Erythroblast (primary cell): ENCODE data around the gene FAM83B.

Source experiments
- DNase-seq, 2 experiments: peaks; one replicate each; lab custom pipeline; 2025; lab: John Stamatoyannopoulos, UW
- GATA1 ChIP-seq: IDR thresholded peaks from 2 replicates; pipeline ENCODE4 v1.6.1; 2011; ENCODE audit warnings: low read depth, mild to moderate bottlenecking, control low read depth, low read length, moderate library complexity
- POLR2A ChIP-seq: IDR thresholded peaks from 2 replicates; pipeline ENCODE4 v1.6.1; 2011; ENCODE audit warnings: mild to moderate bottlenecking, low read length

The FAM83B gene

DNA sequence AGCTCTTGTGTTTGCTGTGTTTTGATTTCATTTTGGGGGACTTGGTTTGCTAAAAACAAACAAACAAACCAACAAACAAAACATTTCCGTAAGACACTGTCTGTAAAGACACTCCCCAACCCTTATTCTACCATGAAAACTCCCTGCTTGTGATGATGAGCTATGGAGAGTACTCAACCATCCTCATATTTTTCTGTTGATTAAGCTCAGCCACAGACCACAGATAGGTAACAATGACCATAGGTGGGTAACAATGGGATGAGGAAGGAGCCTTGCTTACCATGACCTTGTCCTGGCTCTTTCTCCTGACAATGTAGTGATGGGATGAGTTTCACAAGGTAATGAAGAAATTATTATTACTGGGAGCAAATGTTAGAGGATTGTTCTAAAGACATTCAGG lies 11.4 kb upstream of the FAM83B start:
- DNase-seq: no peak

DNA sequence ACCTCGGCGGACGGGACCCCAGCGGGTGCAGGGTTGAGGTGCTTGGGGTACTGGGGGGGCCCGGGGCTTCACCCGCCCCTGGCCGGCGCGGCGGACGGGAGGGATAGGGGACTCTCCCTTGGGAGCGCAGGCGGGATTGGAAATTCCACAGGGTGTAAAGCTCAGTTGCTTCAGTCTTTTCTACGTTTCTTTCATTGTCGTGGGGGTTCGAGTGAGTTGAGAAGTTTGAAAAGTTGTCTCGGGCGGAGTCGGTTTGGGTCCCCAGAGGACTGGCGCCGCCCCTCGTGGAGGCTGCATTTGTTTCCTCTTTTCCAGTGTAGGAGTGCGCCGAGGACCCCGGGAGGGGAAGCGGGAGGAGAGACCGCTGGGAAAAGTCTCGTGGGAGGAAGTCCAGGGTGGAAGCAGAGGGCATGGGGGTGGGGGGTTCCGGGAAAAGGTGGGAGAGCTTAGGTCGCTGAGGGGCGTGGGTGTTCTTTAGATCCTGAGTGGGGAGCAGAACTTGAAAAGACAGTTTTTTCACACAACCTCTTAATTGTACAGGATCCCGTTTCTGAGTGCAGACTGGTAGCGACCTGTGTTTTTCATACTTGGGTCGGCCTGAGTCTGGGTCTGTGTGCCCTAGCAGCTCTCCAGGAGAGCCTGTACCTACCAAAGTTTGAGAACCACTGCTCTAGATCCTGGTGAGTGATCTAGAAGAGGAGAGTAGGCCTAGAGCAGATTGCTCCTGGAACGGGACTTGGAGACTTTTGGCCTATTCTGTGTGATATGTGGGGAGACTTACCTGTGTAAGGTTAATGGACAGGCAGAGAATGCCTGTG lies 495 bp downstream of the FAM83B start:
- no peak for DNase-seq
- no peak for TF ChIP-seq GATA1
- no peak for TF ChIP-seq POLR2A

More for the DNA sequence above, 11.4 kb upstream of the FAM83B start:
- TF ChIP-seq GATA1 (no peak), POLR2A (no peak)

DNA sequence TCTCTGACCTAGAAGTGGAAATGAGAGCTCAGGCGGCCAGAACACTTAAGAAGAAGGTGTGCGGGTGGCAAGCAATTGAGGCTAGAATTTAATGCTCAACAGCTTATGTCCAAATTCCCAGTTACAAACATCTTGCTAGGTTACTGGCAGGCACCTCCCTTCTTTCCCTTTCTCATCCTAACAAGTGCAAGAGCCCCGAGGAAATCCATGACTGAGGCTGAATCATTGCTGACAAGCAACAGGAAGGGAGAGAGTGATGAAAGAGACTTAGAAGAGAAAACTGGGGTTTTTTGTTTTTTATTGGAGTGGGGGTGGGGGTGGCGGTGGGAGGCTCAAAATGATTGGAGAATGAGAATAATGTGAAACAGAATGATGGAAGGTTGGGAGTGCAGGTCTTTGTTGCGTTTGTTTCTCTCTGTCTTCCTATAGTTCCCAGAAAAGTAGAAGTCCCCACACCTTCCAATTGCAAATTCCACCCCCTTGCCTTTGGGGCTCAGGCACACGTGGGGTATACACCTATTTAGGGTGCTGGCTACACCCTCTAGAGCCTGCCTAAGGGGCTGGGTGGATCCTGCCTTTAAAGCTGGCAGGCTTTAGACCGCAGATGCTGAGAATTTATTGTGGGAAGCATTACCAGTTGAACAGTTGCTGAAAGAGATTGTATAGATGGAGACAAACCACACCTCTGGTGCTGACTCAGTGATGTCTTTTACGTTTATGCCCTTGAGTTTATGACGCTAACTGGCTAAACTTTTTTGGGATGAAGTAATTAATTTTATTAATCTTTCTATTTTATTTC lies 1.4 kb downstream of the FAM83B start:
- no peak for TF ChIP-seq GATA1
- TF ChIP-seq POLR2A: no peak
- no peak for DNase-seq

DNA sequence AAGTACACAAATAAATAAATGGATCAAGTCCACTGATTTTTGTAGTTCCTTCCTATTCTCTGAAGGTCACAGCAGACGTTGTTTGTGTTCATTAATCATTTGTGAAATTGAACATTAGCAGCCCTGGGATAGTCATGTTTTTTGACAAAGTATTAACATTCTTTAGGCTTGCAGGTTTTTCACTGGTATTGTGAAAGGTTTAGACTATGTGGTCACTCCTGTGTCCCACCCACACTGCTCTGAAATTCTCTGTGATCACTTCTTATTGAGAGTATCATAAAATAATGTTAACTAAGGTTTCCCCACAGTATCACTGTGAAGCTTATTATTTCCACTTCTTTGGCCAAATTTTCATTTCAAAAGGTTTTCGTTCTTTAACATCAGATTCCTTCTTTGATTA lies 3.5 kb downstream of the FAM83B start:
- DNase-seq: no peak
- TF ChIP-seq GATA1 (no peak), POLR2A (no peak)

DNA sequence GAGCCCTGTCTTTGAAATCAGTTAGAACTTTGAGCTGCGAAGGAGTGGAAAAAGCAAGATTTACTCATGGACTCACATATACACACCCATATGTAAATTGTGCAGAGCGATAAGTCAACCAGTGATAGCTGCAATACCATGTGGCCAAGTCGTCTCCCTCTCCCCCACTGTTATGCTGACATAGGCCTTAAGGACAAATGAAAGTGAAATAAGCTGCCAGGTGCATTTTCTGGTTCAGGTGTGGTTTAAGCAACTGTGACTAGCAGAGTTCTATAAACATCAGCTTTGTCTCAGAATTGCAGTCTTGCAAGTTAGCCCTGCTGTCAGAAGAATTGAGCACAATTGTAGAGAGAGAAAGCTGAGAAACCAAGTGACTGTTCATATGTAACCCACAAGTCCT lies 9.6 kb downstream of the FAM83B start:
- no peak for DNase-seq
- TF ChIP-seq GATA1 (no peak), POLR2A (no peak)

DNA sequence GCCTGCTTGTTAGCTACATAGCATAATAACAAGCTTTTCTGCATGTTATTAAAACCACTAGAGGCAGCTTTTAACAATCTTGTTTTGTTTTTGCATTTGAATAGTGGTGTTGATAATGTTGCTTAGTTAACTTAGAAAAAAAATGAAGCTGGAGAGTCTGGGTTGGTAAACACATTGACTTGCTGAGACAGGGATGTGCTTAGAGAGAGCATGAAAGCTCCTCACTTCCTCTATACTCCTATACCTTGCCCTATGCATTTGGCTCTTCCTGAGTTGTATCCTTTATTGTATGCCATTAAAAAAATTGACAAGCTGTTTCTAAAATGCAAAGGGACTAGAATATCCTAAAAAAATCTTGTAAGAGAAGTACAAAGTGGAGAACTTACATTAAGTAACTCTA lies 13.6 kb downstream of the FAM83B start:
- no peak for DNase-seq
- TF ChIP-seq GATA1 (no peak), POLR2A (no peak)

DNA sequence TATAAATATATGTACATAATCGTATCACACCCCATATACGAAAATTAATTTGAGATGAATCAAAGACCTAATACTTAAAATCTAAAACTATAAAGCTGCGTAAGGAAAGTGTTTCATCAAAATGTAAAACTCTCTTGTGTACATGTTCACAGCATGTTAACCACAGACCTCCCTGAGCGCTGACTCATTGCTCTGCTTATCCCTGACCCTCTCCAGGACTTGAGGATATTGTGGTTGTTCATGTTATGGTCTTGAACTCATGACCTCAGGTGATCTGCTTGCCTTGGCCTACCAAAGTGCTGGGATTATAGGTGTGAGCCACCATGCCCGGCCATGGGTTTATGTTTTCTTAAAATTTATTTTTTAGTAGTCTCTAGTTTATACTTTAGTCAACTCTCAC lies 14.2 kb downstream of the FAM83B start:
- TF ChIP-seq GATA1 (no peak), POLR2A (no peak)
- no peak for DNase-seq

DNA sequence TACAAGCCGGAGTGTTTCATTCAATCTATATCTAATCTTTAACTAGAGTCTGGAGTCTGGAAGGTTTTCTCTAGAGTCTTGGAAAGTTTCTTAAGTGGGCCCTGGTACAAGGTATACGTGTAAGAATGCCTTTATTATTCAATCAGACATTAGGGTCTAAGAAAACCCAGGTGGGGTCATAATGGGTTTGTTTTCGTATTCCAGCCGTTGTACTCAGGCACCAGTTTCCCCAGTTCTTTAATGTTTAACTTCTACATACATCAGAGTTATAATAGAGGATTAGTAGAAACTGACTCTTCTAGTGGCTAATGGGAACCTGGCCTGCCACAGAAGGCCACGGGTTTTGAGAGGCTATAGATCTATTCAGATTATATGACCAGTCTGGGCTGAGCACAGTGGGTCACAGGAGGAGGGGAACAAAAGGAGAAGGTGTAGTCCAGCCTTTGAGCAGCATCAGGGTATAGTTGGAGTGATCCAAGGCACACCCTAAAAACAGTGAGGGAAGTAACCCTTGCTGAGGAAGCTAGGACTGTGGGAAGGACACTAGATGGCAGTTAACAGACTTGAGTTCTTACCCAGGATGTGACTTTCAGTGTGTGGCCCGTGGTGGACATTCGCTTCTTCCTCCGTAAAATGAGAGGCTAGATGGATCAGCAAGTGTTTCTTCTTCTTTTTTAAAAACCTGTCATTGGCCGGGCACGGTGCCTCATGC lies 15.5 kb downstream of the FAM83B start:
- no peak for DNase-seq
- TF ChIP-seq GATA1 (no peak), POLR2A (no peak)

DNA sequence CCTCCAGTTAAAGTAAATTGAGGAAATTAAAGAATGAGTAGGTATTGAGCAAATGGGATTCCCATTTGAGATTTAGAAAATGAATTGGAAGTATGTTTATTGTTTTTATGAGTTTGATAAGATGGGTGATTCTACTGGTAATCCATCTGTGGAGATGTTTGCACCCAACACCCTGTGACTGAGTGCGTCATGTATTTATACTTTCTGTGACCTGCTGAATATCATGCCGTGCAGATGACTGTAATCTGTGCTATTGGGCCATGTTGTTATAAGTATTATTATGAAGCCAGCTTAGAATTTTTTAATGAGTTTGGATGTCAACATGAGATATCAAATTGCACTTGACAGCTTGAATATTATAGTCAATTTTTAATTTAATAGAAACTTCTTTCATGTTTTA lies 17.7 kb downstream of the FAM83B start:
- no peak for DNase-seq
- TF ChIP-seq POLR2A (no peak), GATA1 (no peak)

DNA sequence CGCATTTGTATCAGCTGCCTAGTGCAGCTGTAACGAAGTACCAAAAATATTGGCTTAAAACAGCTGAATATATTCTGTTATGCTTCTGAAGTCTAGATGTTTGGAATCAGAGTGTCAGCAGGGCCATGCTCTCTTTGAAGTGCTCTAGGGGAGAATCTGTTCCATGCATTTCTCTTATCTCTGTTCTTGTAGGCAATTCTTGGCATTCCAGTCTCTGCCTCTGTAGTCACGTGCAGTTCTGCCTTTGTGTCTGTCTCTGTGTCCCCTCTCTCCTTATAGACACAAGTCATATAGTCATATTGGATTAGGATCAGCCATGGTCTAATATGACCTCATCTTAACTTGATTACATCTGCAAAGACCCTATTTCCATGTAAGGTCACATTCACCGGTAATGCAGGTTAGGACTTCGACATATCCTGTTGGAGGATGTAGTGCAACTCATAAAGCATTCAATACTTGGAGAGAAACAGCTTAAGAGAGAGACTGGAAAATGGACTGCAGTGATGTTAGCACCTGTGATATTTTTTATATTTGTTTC lies 18.6 kb downstream of the FAM83B start:
- DNase-seq: no peak
- TF ChIP-seq POLR2A: no peak
- no peak for TF ChIP-seq GATA1

DNA sequence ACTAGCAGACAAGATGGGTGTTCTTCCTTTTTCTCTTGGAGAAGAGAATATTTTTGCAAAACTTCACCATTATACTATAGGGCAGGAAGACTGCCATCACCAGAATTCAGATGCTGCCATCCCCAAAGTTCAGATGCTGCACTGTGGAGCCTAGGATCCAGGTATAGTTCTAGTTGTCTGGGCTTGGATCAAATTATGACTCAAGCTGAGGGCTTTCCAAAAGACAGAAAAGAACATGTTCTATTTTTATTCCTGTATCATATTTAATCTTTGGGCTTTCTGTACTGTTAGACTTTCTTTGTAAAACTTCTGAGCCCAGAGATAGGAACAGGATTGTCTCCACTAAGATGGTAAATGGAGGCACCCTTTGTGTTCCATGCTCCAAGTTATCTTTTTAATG lies 22.0 kb downstream of the FAM83B start:
- no peak for DNase-seq
- TF ChIP-seq POLR2A: no peak
- TF ChIP-seq GATA1: no peak

DNA sequence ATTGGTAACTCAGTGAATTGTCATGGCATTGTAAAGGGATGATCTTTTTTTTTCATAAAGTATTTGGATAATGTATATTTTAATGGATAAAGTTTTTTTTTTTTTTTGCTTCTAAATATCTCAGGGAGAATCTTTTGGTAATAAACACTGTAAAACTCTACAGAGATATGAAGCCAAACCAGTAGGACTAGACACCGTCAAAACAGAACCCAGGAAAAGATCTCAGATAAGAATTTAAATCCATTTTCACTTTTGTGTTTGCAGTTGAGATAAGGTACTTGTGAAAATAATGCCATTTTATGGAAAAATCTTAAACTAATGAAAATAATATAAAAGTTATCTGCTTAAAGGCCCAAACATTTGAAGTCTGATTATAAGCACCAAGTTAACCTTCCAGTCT lies 27.0 kb downstream of the FAM83B start:
- TF ChIP-seq POLR2A (no peak), GATA1 (no peak)
- DNase-seq: no peak

DNA sequence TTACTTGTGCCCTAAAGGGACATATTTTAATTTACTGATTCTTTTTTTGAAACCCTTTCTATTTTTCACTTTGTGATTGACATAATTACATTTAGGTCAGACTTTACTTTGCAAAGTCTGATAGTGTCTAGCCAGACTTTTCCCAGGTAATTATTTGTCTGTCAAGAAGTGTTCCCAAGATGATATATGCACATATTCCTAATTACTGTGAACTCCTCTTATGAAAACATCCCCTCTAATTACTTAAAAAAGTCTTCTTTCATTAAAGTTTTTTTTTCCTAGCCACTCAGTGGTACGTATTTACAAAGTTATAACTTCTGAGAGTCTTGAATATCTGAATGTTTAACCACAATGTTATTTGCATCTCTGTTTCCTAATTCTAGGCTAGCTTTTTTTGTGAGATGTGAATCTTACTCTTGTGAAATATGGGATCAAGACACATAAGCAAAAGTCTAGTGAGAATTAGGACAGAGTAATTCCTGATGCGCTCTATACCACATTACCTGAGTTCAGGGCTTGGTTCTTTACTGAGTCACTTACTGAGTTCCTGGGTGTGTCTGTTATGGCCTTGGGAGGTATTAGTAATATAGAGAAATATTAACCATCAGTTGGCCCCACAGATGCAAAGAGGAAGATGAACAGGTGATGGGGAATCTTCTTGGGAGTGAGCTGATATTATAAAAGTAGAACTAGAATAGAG lies 27.9 kb downstream of the FAM83B start:
- DNase-seq: no peak
- TF ChIP-seq GATA1: no peak
